HG03342 (cell line): ENCODE data around the gene LPP.

Experiments
- ATAC-seq: cut with Tn5 transposase; IDR thresholded peaks from one replicate; pipeline ENCODE4 v1.9.1; 2021; ENCODE audit warnings: mild to moderate bottlenecking, moderate library complexity; ENCODE audit not compliant: unreplicated experiment

LPP gene

GRCh38 chr3:188350961-188351360, 197.0 kb downstream of the LPP start:
- ATAC-seq = no peak

- no peak for ATAC-seq
These were observed 197.7 kb downstream of the LPP start for GRCh38 chr3:188351648-188352047.

- no peak for ATAC-seq
These were observed 198.4 kb downstream of the LPP start for GRCh38 chr3:188352196-188352927.

- no peak for ATAC-seq
These were observed 199.5 kb downstream of the LPP start for GRCh38 chr3:188353426-188353825.

GRCh38 chr3:188358787-188359493, 205.0 kb downstream of the LPP start:
- ATAC-seq = no peak

GRCh38 chr3:188360364-188360881, 206.5 kb downstream of the LPP start:
- ATAC-seq = no peak

GRCh38 chr3:188361888-188362287, 207.9 kb downstream of the LPP start:
- no peak for ATAC-seq

GRCh38 chr3:188362405-188362831, 208.5 kb downstream of the LPP start:
- ATAC-seq = no peak

- no peak for ATAC-seq
These were observed 211.2 kb downstream of the LPP start for GRCh38 chr3:188365184-188365583.

- ATAC-seq = no peak
These were observed 212.2 kb downstream of the LPP start for GRCh38 chr3:188365988-188366698.

GRCh38 chr3:188367678-188368077, 213.7 kb downstream of the LPP start:
- no peak for ATAC-seq

GRCh38 chr3:188369526-188369925, 215.6 kb downstream of the LPP start:
- ATAC-seq = no peak

GRCh38 chr3:188370081-188370830, 216.3 kb downstream of the LPP start:
- ATAC-seq = no peak

- ATAC-seq = no peak
These were observed 224.8 kb downstream of the LPP start for GRCh38 chr3:188378786-188379185.

- no peak for ATAC-seq
These were observed 226.3 kb downstream of the LPP start for GRCh38 chr3:188380252-188380651.

GRCh38 chr3:188380722-188381121, 226.8 kb downstream of the LPP start:
- ATAC-seq = no peak

GRCh38 chr3:188383748-188384147, 229.8 kb downstream of the LPP start:
- no peak for ATAC-seq

GRCh38 chr3:188385295-188385694, 231.3 kb downstream of the LPP start:
- no peak for ATAC-seq

- ATAC-seq = peak; percentile 97
These were observed 235.9 kb downstream of the LPP start for GRCh38 chr3:188389711-188390342.

GRCh38 chr3:188390343-188390718, 236.4 kb downstream of the LPP start:
- ATAC-seq = peak; percentile 25
